ENCODE data around the gene INSL6.

DNA sequence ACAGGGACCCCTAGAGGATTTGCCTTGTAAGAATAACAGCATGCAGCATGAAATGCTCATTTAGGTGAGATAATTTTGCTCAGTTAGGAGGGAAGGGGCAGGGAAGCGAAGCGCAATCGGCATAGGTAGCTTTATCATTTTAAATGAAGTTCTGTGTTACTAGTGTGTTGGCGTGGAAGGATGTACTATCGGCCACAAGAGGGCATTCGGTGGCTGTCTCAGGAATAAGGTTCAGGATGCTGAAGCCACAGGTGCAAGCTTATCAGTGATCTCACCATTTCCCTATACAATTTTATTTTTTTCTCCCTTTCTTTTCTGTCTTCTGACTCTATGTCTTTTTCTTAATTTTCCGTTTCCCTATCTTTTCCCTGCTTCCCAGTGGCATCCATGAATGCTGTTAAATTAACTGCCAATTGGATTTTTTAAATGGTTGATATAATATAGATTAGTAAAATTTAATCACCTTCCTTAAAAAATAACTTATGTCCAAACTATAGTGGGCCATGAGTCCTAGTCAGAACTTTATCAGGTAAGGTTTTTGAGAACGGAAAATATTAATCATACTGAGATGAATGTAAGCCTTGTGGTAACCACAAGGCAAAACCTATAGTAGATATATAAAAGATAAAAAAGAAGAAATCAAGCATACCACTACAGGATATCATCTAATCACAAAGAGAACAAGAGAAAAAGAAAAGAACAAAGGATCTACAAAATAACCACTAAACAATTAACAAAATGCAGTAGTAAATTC, 1.2 kb upstream of the INSL6 start:
- TF ChIP-seq POLR2AphosphoS5 (IDR thresholded peaks at IDR 0.05; ENCODE audit: low read depth, low read length): no peak
- TF ChIP-seq POLR2A (IDR thresholded peaks at IDR 0.05; ENCODE audit: low read depth, low read length): no peak
- TF ChIP-seq TAF1 (IDR thresholded peaks at IDR 0.05; ENCODE audit: borderline replicate concordance, low read depth, low read length): no peak
